OCI-M2 (cell line): Measurements from ENCODE around the gene GLIPR2.
"Not testable (repeated sequence)": the region's sequence is repeated elsewhere in the genome, so short reads cannot be mapped to it uniquely, and the experiment has no call there.

Experiments
- DNase-seq: peaks from one replicate; lab custom pipeline; 2025; ENCODE audit not compliant: unreplicated experiment; lab: John Stamatoyannopoulos, UW

Gene GLIPR2

GRCh38 chr9:36143245-36143641 is 6.7 kb downstream of the GLIPR2 start:
- no peak for DNase-seq

- DNase-seq = no peak
Measured at GRCh38 chr9:36144309-36145232, 8.0 kb downstream of the GLIPR2 start.

GRCh38 chr9:36145970-36146369 is 9.4 kb downstream of the GLIPR2 start:
- no peak for DNase-seq

GRCh38 chr9:36146651-36147050 is 10.1 kb downstream of the GLIPR2 start:
- no peak for DNase-seq

- no peak for DNase-seq
Measured at GRCh38 chr9:36147441-36148175, 11.1 kb downstream of the GLIPR2 start.

GRCh38 chr9:36148311-36149051 is 11.9 kb downstream of the GLIPR2 start:
- DNase-seq = no peak

- DNase-seq = no peak
Measured at GRCh38 chr9:36149197-36149596, 12.7 kb downstream of the GLIPR2 start.

- DNase-seq = no peak
Measured at GRCh38 chr9:36150574-36151315, 14.2 kb downstream of the GLIPR2 start.

GRCh38 chr9:36151316-36152210 is 15.0 kb downstream of the GLIPR2 start:
- no peak for DNase-seq

GRCh38 chr9:36152741-36153438 is 16.4 kb downstream of the GLIPR2 start:
- no peak for DNase-seq

GRCh38 chr9:36153746-36154145 is 17.2 kb downstream of the GLIPR2 start:
- DNase-seq = no peak

- no peak for DNase-seq
Measured at GRCh38 chr9:36154331-36154952, 17.9 kb downstream of the GLIPR2 start.

- DNase-seq = no peak
Measured at GRCh38 chr9:36156116-36156515, 19.6 kb downstream of the GLIPR2 start.

- DNase-seq = no peak
Measured at GRCh38 chr9:36158122-36158521, 21.6 kb downstream of the GLIPR2 start.

- DNase-seq = no peak
Measured at GRCh38 chr9:36158917-36159316, 22.4 kb downstream of the GLIPR2 start.

GRCh38 chr9:36159509-36159908 is 23.0 kb downstream of the GLIPR2 start:
- DNase-seq = not testable (repeated sequence)

- not testable (repeated sequence) for DNase-seq
Measured at GRCh38 chr9:36160126-36160525, 23.6 kb downstream of the GLIPR2 start.

GRCh38 chr9:36161187-36161586 is 24.7 kb downstream of the GLIPR2 start:
- no peak for DNase-seq
